ENCODE results near the gene STAC.

Gene STAC

GRCh38 chr3:36591959-36592358 is 211.7 kb downstream of the STAC start:
- Histone ChIP-seq H3K4me3 (ENCODE audit: low read length) (no peak overlapping the region), H3K4me1 (ENCODE audit: control insufficient read depth, low read length) (no peaks in the 10 kb centered on the region), H3K27me3 (ENCODE audit: control insufficient read depth, low read length) (no peaks in the 10 kb centered on the region), H3K79me2 (ENCODE audit: control insufficient read depth, low read length) (no peaks in the 10 kb centered on the region), H3K9me2 (replicated peaks; ENCODE audit: control insufficient read depth, low read length) (no peaks in the 10 kb centered on the region), H3K4me2 (ENCODE audit: low read length) (no peak overlapping the region), H3F3A (ENCODE audit: control insufficient read depth, insufficient read depth) (no peaks in the 10 kb centered on the region), H3K27ac (ENCODE audit: low read depth, low read length) (no peak overlapping the region), H3K36me3 (ENCODE audit: control insufficient read depth, low read length) (no peaks in the 10 kb centered on the region), H3K9me3 (ENCODE audit: control insufficient read depth, insufficient read depth, low read length) (no peaks in the 10 kb centered on the region), H4K20me1 (ENCODE audit: control insufficient read depth, insufficient read depth, low read depth, low read length) (no peaks in the 10 kb centered on the region)
- no peak for TF ChIP-seq CTCF (IDR thresholded peaks at IDR 0.05; ENCODE audit: low read depth, low read length, poor library complexity, severe bottlenecking)
- TF ChIP-seq EZH2phosphoT487 (IDR thresholded peaks at IDR 0.05; ENCODE audit: borderline replicate concordance, low read length), result no peak

DNA sequence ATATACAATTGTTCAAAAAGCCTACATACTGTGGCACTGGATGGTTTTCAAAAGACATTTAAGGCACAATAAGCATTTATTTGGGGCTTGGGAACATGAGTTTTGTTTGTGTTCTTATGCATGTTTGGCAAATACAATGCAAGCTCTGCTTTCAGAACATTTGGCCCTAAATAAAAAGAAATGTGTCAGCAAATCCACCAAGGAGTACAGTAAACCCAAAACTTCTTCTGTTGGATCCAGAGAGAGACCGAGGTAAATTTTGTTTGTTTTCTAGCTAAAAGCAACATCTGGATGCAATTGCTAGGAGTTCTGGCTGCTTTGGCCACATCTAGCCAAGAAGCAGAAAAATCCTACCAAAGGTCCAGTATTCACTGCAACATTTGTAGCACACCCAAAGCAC is 215.2 kb downstream of the STAC start:
- Histone ChIP-seq H3K9me3 (ENCODE audit: control insufficient read depth, insufficient read depth, low read length) (no peaks in the 10 kb centered on the region), H3K9me2 (replicated peaks; ENCODE audit: control insufficient read depth, low read length) (no peaks in the 10 kb centered on the region), H4K20me1 (ENCODE audit: control insufficient read depth, insufficient read depth, low read depth, low read length) (no peaks in the 10 kb centered on the region), H3K27ac (ENCODE audit: low read depth, low read length) (no peak overlapping the region), H3K27me3 (ENCODE audit: control insufficient read depth, low read length) (no peaks in the 10 kb centered on the region), H3F3A (ENCODE audit: control insufficient read depth, insufficient read depth) (no peaks in the 10 kb centered on the region), H3K4me3 (ENCODE audit: low read length) (no peak overlapping the region), H3K4me1 (ENCODE audit: control insufficient read depth, low read length) (no peaks in the 10 kb centered on the region), H3K79me2 (ENCODE audit: control insufficient read depth, low read length) (no peaks in the 10 kb centered on the region), H3K4me2 (ENCODE audit: low read length) (no peak overlapping the region), H3K36me3 (ENCODE audit: control insufficient read depth, low read length) (no peaks in the 10 kb centered on the region)
- TF ChIP-seq CTCF (IDR thresholded peaks at IDR 0.05; ENCODE audit: low read depth, low read length, poor library complexity, severe bottlenecking), result no peak
- TF ChIP-seq EZH2phosphoT487 (IDR thresholded peaks at IDR 0.05; ENCODE audit: borderline replicate concordance, low read length), result no peak

GRCh38 chr3:36596419-36596818 is 216.1 kb downstream of the STAC start:
- H3K9me2 ChIP-seq (replicated peaks; ENCODE audit: control insufficient read depth, low read length), result no peaks in the 10 kb centered on the region

More at GRCh38 chr3:36596419-36596818, 216.1 kb downstream of the STAC start:
- no peaks in the 10 kb centered on the region for H3K9me3 ChIP-seq (ENCODE audit: control insufficient read depth, insufficient read depth, low read length)
- H3K27ac ChIP-seq (ENCODE audit: low read depth, low read length), result no peak overlapping the region
- no peaks in the 10 kb centered on the region for H3K79me2 ChIP-seq (ENCODE audit: control insufficient read depth, low read length)
- H4K20me1 ChIP-seq (ENCODE audit: control insufficient read depth, insufficient read depth, low read depth, low read length), result no peaks in the 10 kb centered on the region
- H3F3A ChIP-seq (ENCODE audit: control insufficient read depth, insufficient read depth), result no peaks in the 10 kb centered on the region
- no peak for TF ChIP-seq EZH2phosphoT487 (IDR thresholded peaks at IDR 0.05; ENCODE audit: borderline replicate concordance, low read length)
- TF ChIP-seq CTCF (IDR thresholded peaks at IDR 0.05; ENCODE audit: low read depth, low read length, poor library complexity, severe bottlenecking), result no peak
- no peak overlapping the region for H3K4me3 ChIP-seq (ENCODE audit: low read length)
- no peak overlapping the region for H3K4me2 ChIP-seq (ENCODE audit: low read length)
- no peaks in the 10 kb centered on the region for H3K36me3 ChIP-seq (ENCODE audit: control insufficient read depth, low read length)
- no peaks in the 10 kb centered on the region for H3K4me1 ChIP-seq (ENCODE audit: control insufficient read depth, low read length)
- H3K27me3 ChIP-seq (ENCODE audit: control insufficient read depth, low read length), result no peaks in the 10 kb centered on the region

Measured in DOHH2 (cell line).